Pulmonary artery endothelial cell (primary cell): ENCODE data around the gene PROM1. TPM values are rescaled to one million over a fixed set of nuclear protein-coding genes. Genes with fewer than 3 reads are reported as not detected.

Experiments
- DNase-seq: peaks from one replicate; pipeline ENCODE4 v3.0.0-alpha.2; 2011; ENCODE audit warnings: low read depth, low spot score
- total RNA-seq: library from RNA; depleted of rRNA; stranded (reverse); fragments of >200 nt; gene quantifications from 2 replicates; pipeline ENCODE4 v1.2.3, GENCODE V29; 2014

The PROM1 gene
- total RNA-seq, 1 donor from 2014 or later = not detected

GRCh38 chr4:16029886-16030285, 53.9 kb downstream of the PROM1 start:
- DNase-seq = no peak

- DNase-seq = no peak
These were observed 54.6 kb downstream of the PROM1 start for GRCh38 chr4:16029262-16029661.

- no peak for DNase-seq
These were observed 56.2 kb downstream of the PROM1 start for GRCh38 chr4:16027626-16028025.

GRCh38 chr4:16027114-16027513, 56.7 kb downstream of the PROM1 start:
- no peak for DNase-seq

GRCh38 chr4:16026160-16026761, 57.6 kb downstream of the PROM1 start:
- DNase-seq = no peak

- DNase-seq = no peak
These were observed 58.6 kb downstream of the PROM1 start for GRCh38 chr4:16025268-16025667.

GRCh38 chr4:16023776-16024408, 59.9 kb downstream of the PROM1 start:
- DNase-seq = no peak

- DNase-seq = peak; percentile 13
These were observed 61.8 kb downstream of the PROM1 start for GRCh38 chr4:16021804-16022560.

GRCh38 chr4:16019649-16020048, 64.2 kb downstream of the PROM1 start:
- DNase-seq = no peak

- DNase-seq = no peak
These were observed 65.0 kb downstream of the PROM1 start for GRCh38 chr4:16018841-16019240.

GRCh38 chr4:16018061-16018676, 65.7 kb downstream of the PROM1 start:
- no peak for DNase-seq

GRCh38 chr4:16016536-16016935, 67.3 kb downstream of the PROM1 start:
- DNase-seq = no peak

GRCh38 chr4:16011173-16011572, 72.7 kb downstream of the PROM1 start:
- no peak for DNase-seq

GRCh38 chr4:16009153-16009552, 74.7 kb downstream of the PROM1 start:
- DNase-seq = no peak

GRCh38 chr4:16007471-16008095, 76.2 kb downstream of the PROM1 start:
- no peak for DNase-seq

- no peak for DNase-seq
These were observed 76.9 kb downstream of the PROM1 start for GRCh38 chr4:16006771-16007446.

- DNase-seq = no peak
These were observed 78.1 kb downstream of the PROM1 start for GRCh38 chr4:16005676-16006075.

- peak; percentile 19 for DNase-seq
These were observed 82.4 kb downstream of the PROM1 start for GRCh38 chr4:16001484-16001858.

GRCh38 chr4:16000708-16001483, 82.9 kb downstream of the PROM1 start:
- no peak for DNase-seq

GRCh38 chr4:15996773-15997172, 87.0 kb downstream of the PROM1 start:
- DNase-seq = no peak
